Endodermal cell (in vitro differentiated cells): ENCODE results near the gene FUT1. TPM values are rescaled to one million over a fixed set of nuclear protein-coding genes. Genes with fewer than 3 reads are reported as not detected.

Source experiments
- DNase-seq: peaks from one replicate; pipeline ENCODE4 v3.0.0-alpha.2; 2017
- H3K27ac ChIP-seq: 2 replicates; pipeline ENCODE4 v1.5.1; 2013; ENCODE audit warnings: mild to moderate bottlenecking, low read depth, low read length, moderate library complexity
- H3K27me3 ChIP-seq: 2 replicates; pipeline ENCODE4 v1.6.1; 2013; ENCODE audit warnings: mild to moderate bottlenecking, low read length, moderate library complexity; ENCODE audit not compliant: insufficient read depth, control insufficient read depth, poor library complexity, severe bottlenecking
- H3K36me3 ChIP-seq: 2 replicates; pipeline ENCODE4 v1.7.0; 2013; ENCODE audit warnings: mild to moderate bottlenecking, low read length, moderate library complexity; ENCODE audit not compliant: control insufficient read depth, insufficient read depth
- H3K4me1 ChIP-seq: one replicate; pipeline ENCODE4 v1.7.0; 2013; ENCODE audit warnings: low read length; ENCODE audit not compliant: control insufficient read depth, insufficient read depth
- H3K4me3 ChIP-seq: 2 replicates; pipeline ENCODE4 v1.5.1; 2013; ENCODE audit warnings: mild to moderate bottlenecking, low read length, moderate library complexity
- H3K9ac ChIP-seq: 2 replicates; pipeline ENCODE4 v1.6.1; 2013; ENCODE audit warnings: mild to moderate bottlenecking, low read length, moderate library complexity; ENCODE audit not compliant: poor library complexity, severe bottlenecking; ENCODE audit errors: extremely low read depth
- H3K9me3 ChIP-seq: 2 replicates; pipeline ENCODE4 v1.6.1; 2013; ENCODE audit warnings: mild to moderate bottlenecking, low read length, moderate library complexity; ENCODE audit not compliant: control insufficient read depth
- H3K27ac Mint-ChIP-seq: 2 replicates; pipeline ENCODE4 v1.8.0; 2020; ENCODE audit warnings: mixed read lengths
- H3K27me3 Mint-ChIP-seq: 2 replicates; pipeline ENCODE4 v1.8.0; 2021; ENCODE audit warnings: mild to moderate bottlenecking, mixed read lengths; ENCODE audit not compliant: insufficient read depth
- H3K36me3 Mint-ChIP-seq: 2 replicates; pipeline ENCODE4 v1.8.0; 2020; ENCODE audit warnings: low read depth, mixed read lengths
- H3K4me1 Mint-ChIP-seq: 2 replicates; pipeline ENCODE4 v1.8.0; 2020; ENCODE audit warnings: mixed read lengths
- H3K4me3 Mint-ChIP-seq: 2 replicates; pipeline ENCODE4 v1.8.0; 2020; ENCODE audit warnings: mild to moderate bottlenecking, moderate library complexity, mixed read lengths
- H3K9me3 Mint-ChIP-seq: 2 replicates; pipeline ENCODE4 v1.8.0; 2020; ENCODE audit warnings: mild to moderate bottlenecking, mixed read lengths
- CTCF ChIP-seq: fragments of 200-600 bp; sonication (generic); conservative IDR thresholded peaks from 2 replicates; pipeline ENCODE4 v1.5.0; 2021; ENCODE audit warnings: antibody characterized with exemption, mild to moderate bottlenecking
- WGBS, 2 experiments: methylation state at CpG; one replicate each; pipeline versions ENCODE4 v1.1.5 to v1.1.7; 2013; ENCODE audit warnings: missing lambda C conversion rate in 2 of 2, mixed read lengths in 1 of 2; ENCODE audit not compliant: insufficient coverage in 1 of 2, insufficient read length in 1 of 2; 5-methylcytosine and 5-hydroxymethylcytosine counted together
- total RNA-seq, 2 donors: library from RNA; stranded (reverse); fragmentation: NEBNext Ultra II Directional in 1 of 2; extraction: Animal tissue kit (Norgen Biotek cat#: 25700) in 1 of 2; gene quantifications; 2 replicates in 1 of 2; 3 replicates in 1 of 2; pipeline ENCODE4 v1.2.1, GENCODE V29; 2021

FUT1 gene
- total RNA-seq, 2 donors from 2014 or later: 5.4 to 6.3 TPM

DNA sequence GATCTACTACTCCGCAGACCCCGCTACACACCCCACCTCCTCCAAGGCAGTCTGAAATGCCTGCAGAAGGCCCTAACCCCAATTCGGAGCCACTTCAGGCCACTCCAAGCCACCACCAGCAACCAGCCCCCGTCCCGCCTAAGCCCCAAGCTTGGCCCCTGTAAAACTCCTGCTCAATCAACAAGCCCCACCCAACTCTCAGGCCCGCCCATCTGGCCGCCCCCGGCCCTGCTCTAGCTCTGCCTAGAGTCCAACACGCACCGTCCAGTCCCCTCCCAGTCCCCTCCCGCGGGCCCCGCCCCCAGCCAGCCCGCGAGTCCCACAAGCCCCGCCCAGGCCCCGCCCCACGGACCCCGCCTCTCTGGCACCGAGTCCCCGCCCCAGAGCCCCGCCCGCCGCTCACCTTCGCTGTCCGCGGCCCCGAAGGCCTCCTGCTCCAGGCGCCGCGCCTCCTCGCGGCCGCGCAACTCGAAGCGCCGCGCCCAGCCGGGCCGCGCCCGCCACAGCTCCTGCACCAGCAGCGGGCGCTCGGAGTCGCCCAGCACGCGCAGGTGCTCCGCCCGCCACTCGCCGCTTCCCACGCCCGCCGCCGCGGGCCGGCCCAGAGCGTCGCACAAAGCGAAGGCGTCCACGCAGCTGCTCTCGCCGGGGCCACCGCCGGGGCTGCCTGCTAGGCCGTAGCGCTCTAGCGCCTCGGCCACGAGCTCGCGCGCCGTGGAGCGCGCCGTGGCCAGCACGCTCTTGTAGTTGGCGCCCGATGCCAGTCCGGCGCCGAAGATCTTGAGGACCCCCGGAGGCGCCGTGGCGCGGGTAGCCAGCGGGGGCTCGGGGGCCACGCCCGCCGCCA, 13.7 kb downstream of the FUT1 start:
- no peaks in the 10 kb centered on the region for H3K4me1 ChIP-seq
- DNase-seq: peak; percentile 100
- peak overlapping the region; percentile 73 for H3K4me3 ChIP-seq
- peaks cover 21% of the 10 kb centered on the region for H3K27me3 ChIP-seq
- whole genome bisulfite sequencing, 2 experiments: 2 to 6% methylated on average over 28 to 96 of the region's 96 CpGs
- H3K9ac ChIP-seq: no peak overlapping the region
- H3K27ac ChIP-seq: no peak overlapping the region
- Mint-ChIP-seq H3K27ac (peak overlapping the region; percentile 86), H3K4me3 (peak overlapping the region; percentile 48), H3K36me3 (peaks cover 2% of the 10 kb centered on the region), H3K27me3 (peaks cover 31% of the 10 kb centered on the region), H3K4me1 (peaks cover 8% of the 10 kb centered on the region), H3K9me3 (no peaks in the 10 kb centered on the region)
- H3K9me3 ChIP-seq: no peaks in the 10 kb centered on the region
- no peaks in the 10 kb centered on the region for H3K36me3 ChIP-seq
- peak; percentile 60 for TF ChIP-seq CTCF

DNA sequence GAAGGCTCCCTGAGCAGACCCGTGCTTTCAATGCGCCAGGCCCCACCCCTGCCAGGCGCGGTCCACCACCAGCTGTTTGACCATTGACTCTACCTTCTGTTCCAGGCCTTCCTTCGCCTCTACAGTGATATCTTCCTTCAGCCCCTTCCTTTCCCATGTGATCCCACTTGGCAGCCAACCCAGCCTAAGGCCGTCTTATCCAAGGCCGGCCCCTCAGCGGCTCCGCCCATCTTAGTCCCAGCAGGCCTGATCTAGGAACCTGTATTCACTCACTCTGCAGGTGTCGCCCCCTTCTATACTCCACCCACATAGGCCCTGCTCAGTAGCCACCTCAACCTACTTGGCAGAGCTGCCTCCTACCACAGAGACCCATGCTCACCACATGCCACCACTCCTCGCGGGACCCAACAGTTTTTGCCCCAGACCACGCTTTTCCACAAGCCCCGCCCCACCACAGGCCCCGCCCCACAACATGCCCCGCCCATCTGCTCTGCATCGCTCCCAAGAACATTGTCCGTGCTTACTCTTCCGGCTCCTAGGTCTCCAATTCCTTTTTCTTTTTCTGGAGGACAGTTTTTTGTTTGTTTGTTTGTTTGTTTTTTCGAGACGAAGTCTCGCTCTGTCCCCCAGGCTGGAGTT, 15.0 kb downstream of the FUT1 start:
- Histone ChIP-seq H3K4me1 (no peaks in the 10 kb centered on the region), H3K27me3 (peaks cover 21% of the 10 kb centered on the region), H3K9ac (no peak overlapping the region), H3K9me3 (no peaks in the 10 kb centered on the region), H3K36me3 (no peaks in the 10 kb centered on the region), H3K4me3 (no peak overlapping the region), H3K27ac (no peak overlapping the region)
- no peak for TF ChIP-seq CTCF
- H3K27me3 Mint-ChIP-seq: peaks cover 32% of the 10 kb centered on the region
- no peak overlapping the region for H3K27ac Mint-ChIP-seq
- no peaks in the 10 kb centered on the region for H3K9me3 Mint-ChIP-seq
- WGBS, 2 experiments: 80 to 83% methylated on average over 11 to 22 of the region's 22 CpGs
- peaks cover 8% of the 10 kb centered on the region for H3K4me1 Mint-ChIP-seq
- peaks cover 2% of the 10 kb centered on the region for H3K36me3 Mint-ChIP-seq
- H3K4me3 Mint-ChIP-seq: no peak overlapping the region
- DNase-seq: peak; percentile 88

GRCh38 chr19:48735031-48735615, 17.3 kb downstream of the FUT1 start:
- 4% methylated on average over 22 to 38 of the region's 38 CpGs for WGBS, 2 experiments
- Histone ChIP-seq H3K9ac (peak overlapping the region; percentile 30), H3K4me3 (peak overlapping the region; percentile 74), H3K27ac (peak overlapping the region; percentile 16), H3K9me3 (no peaks in the 10 kb centered on the region), H3K4me1 (no peaks in the 10 kb centered on the region), H3K36me3 (no peaks in the 10 kb centered on the region), H3K27me3 (peaks cover 12% of the 10 kb centered on the region)
- H3K27me3 Mint-ChIP-seq: peaks cover 40% of the 10 kb centered on the region
- H3K27ac Mint-ChIP-seq: no peak overlapping the region
- peak; percentile 21 for TF ChIP-seq CTCF
- no peaks in the 10 kb centered on the region for H3K9me3 Mint-ChIP-seq
- peaks cover 3% of the 10 kb centered on the region for H3K4me1 Mint-ChIP-seq
- peak overlapping the region; percentile 63 for H3K4me3 Mint-ChIP-seq
- H3K36me3 Mint-ChIP-seq: peaks cover 2% of the 10 kb centered on the region
- peak; percentile 92 for DNase-seq
